Fibroblast of lung (primary cell): Measurements from ENCODE around the gene CNIH4.

Experiments
- CTCF ChIP-seq, 2 donors: IDR thresholded peaks in 1 of 2; conservative IDR thresholded peaks in 1 of 2; 1 replicate in 1 of 2; 2 replicates in 1 of 2; pipeline ENCODE4 v1.5.1; 2011 to 2012; ENCODE audit warnings: low read length in 2 of 2, control low read depth in 1 of 2, inconsistent platforms in 1 of 2, low read depth in 1 of 2, mild to moderate bottlenecking in 1 of 2
- EZH2 ChIP-seq: IDR thresholded peaks from 2 replicates; pipeline ENCODE4 v1.5.1; 2012; ENCODE audit warnings: low read length, control low read depth, mild to moderate bottlenecking; ENCODE audit errors: missing control alignments

- TF ChIP-seq CTCF (conservative IDR thresholded peaks at IDR 0.05 in 1 of 2, IDR thresholded peaks at IDR 0.05 in 1 of 2; ENCODE audit: low read depth in 1 of 2, low read length in 2 of 2) (no peak), EZH2 (no peak)
Measured at GRCh38 chr1:224343679-224344078, 13.0 kb upstream of the CNIH4 start.
